PC-9 (cell line): ENCODE data around the gene CACNB4. TPM values are rescaled to one million over a fixed set of nuclear protein-coding genes. Genes with fewer than 3 reads are reported as not detected.

Source experiments
- BruUV-seq: library from RNA; stranded (reverse); fragments of 400-500 nt; replicated peaks from 2 replicates; lab custom pipeline; 2021; lab: Mats Ljungman, UMichigan
- CTCF ChIA-PET: fragments of 300-600 bp; sonication (Branson Sonifier 250); formaldehyde crosslinking; loops from one replicate; lab custom pipeline; 2022; ENCODE audit warnings: antibody characterized with exemption; lab: Charles Lee
- POLR2A ChIA-PET: fragments of 300-600 bp; sonication (Branson Sonifier 250); formaldehyde crosslinking; loops from one replicate; lab custom pipeline; 2022; ENCODE audit warnings: antibody characterized with exemption; ENCODE audit not compliant: unreplicated experiment; lab: Charles Lee
- DNase-seq, 2 experiments: peaks; one replicate each; pipeline versions ENCODE4 v3.0.0 to v3.0.0-alpha.2; 2015 to 2022; ENCODE audit warnings: mixed read lengths in 1 of 2
- H2AFZ ChIP-seq: fragments of 200-600 bp; sonication (generic); 2 replicates; pipeline ENCODE4 v1.8.1; 2017; ENCODE audit warnings: antibody characterized with exemption
- H3F3A ChIP-seq: fragments of 200-600 bp; sonication (generic); 2 replicates; pipeline ENCODE4 v1.8.1; 2017; ENCODE audit warnings: antibody characterized with exemption, mild to moderate bottlenecking, low read depth; ENCODE audit not compliant: insufficient read depth
- H3K27ac ChIP-seq: fragments of 200-600 bp; sonication (generic); 2 replicates; pipeline ENCODE4 v1.6.1; 2016; ENCODE audit warnings: mixed run types
- H3K27me3 ChIP-seq: fragments of 200-600 bp; sonication (generic); 2 replicates; pipeline ENCODE4 v1.6.1; 2016; ENCODE audit warnings: low read depth, mixed run types; ENCODE audit not compliant: insufficient read depth
- H3K36me3 ChIP-seq: fragments of 200-600 bp; sonication (generic); 2 replicates; pipeline ENCODE4 v1.6.1; 2016; ENCODE audit warnings: low read depth, mixed run types
- H3K4me1 ChIP-seq: fragments of 200-600 bp; sonication (generic); replicated peaks from 2 replicates; pipeline ENCODE4 v1.6.1; 2016; ENCODE audit warnings: mixed run types; ENCODE audit not compliant: insufficient read depth
- H3K4me2 ChIP-seq: fragments of 200-600 bp; sonication (generic); 2 replicates; pipeline ENCODE4 v1.6.1; 2017; ENCODE audit warnings: mixed run types
- H3K4me3 ChIP-seq: fragments of 200-600 bp; sonication (generic); 2 replicates; pipeline ENCODE4 v1.6.1; 2016; ENCODE audit warnings: mixed run types
- H3K79me2 ChIP-seq: fragments of 200-600 bp; sonication (generic); 2 replicates; pipeline ENCODE4 v1.6.1; 2017; ENCODE audit warnings: low read depth, mixed run types
- H3K9me2 ChIP-seq: fragments of 200-600 bp; sonication (generic); 2 replicates; pipeline ENCODE4 v1.8.1; 2017; ENCODE audit warnings: mild to moderate bottlenecking; ENCODE audit not compliant: insufficient read depth
- H3K9me3 ChIP-seq: fragments of 200-600 bp; sonication (generic); 2 replicates; pipeline ENCODE4 v1.8.1; 2016; ENCODE audit warnings: low read depth; ENCODE audit not compliant: insufficient read depth
- H4K20me1 ChIP-seq: fragments of 200-600 bp; sonication (generic); 2 replicates; pipeline ENCODE4 v1.8.1; 2017; ENCODE audit not compliant: insufficient read depth
- CTCF ChIP-seq: fragments of 200-600 bp; sonication (generic); conservative IDR thresholded peaks from 2 replicates; pipeline ENCODE4 v1.6.1; 2017; ENCODE audit warnings: mixed run types, antibody characterized with exemption, mild to moderate bottlenecking, moderate library complexity
- EZH2 ChIP-seq: fragments of 200-600 bp; sonication (generic); IDR thresholded peaks from 2 replicates; pipeline ENCODE4 v1.8.0; 2017; ENCODE audit warnings: antibody characterized with exemption, low read depth
- intact Hi-C: fragments of 100-400 bp; cut with micrococcal nuclease; formaldehyde crosslinking; loops from one replicate; pipeline ENCODE4 v1.10.0; 2022; ENCODE audit not compliant: unreplicated experiment
- total RNA-seq: library from RNA; stranded (reverse); gene quantifications from 2 replicates; pipeline ENCODE4 v1.2.3, GENCODE V29; 2021

The CACNB4 gene
- total RNA-seq, 1 experiment from 2014 or later = 0.98 TPM

GRCh38 chr2:152072011-152072410, 26.8 kb downstream of the CACNB4 start:
- Histone ChIP-seq H3K27me3 (no peaks in the 10 kb centered on the region), H3F3A (no peaks in the 10 kb centered on the region), H2AFZ (no peak overlapping the region), H3K4me3 (no peak overlapping the region), H3K79me2 (no peaks in the 10 kb centered on the region), H3K9me2 (no peaks in the 10 kb centered on the region), H3K9me3 (no peaks in the 10 kb centered on the region), H3K4me1 (no peaks in the 10 kb centered on the region), H3K36me3 (no peaks in the 10 kb centered on the region), H3K27ac (no peak overlapping the region), H3K4me2 (no peak overlapping the region), H4K20me1 (no peaks in the 10 kb centered on the region)
- BruUV-seq = no TSS peak
- CTCF ChIA-PET = interaction anchor here (0.6 kb wide), 2 partner anchors 117 to 537 kb away, joined by 4 read pairs; no protein-coding TSS in a partner anchor
- POLR2A ChIA-PET = no interaction called here
- no peak for DNase-seq
- intact Hi-C loops = no loop called here
- no peak for TF ChIP-seq EZH2
- TF ChIP-seq CTCF = no peak

- H3K27me3 ChIP-seq = no peaks in the 10 kb centered on the region
- CTCF ChIA-PET = no interaction called here
- H3K79me2 ChIP-seq = no peaks in the 10 kb centered on the region
- no peaks in the 10 kb centered on the region for H3K9me3 ChIP-seq
- no peaks in the 10 kb centered on the region for H3F3A ChIP-seq
- no peak overlapping the region for H3K4me3 ChIP-seq
- H3K4me1 ChIP-seq = no peaks in the 10 kb centered on the region
- no peak overlapping the region for H3K4me2 ChIP-seq
- no peaks in the 10 kb centered on the region for H3K36me3 ChIP-seq
- no peaks in the 10 kb centered on the region for H3K9me2 ChIP-seq
- intact Hi-C loops = no loop called here
- no TSS peak for BruUV-seq
- TF ChIP-seq EZH2 (no peak), CTCF (no peak)
- POLR2A ChIA-PET = no interaction called here
- DNase-seq = no peak
- H4K20me1 ChIP-seq = no peaks in the 10 kb centered on the region
- H3K27ac ChIP-seq = no peak overlapping the region
- H2AFZ ChIP-seq = no peak overlapping the region
These were observed 27.3 kb downstream of the CACNB4 start for GRCh38 chr2:152071518-152071917.

DNA sequence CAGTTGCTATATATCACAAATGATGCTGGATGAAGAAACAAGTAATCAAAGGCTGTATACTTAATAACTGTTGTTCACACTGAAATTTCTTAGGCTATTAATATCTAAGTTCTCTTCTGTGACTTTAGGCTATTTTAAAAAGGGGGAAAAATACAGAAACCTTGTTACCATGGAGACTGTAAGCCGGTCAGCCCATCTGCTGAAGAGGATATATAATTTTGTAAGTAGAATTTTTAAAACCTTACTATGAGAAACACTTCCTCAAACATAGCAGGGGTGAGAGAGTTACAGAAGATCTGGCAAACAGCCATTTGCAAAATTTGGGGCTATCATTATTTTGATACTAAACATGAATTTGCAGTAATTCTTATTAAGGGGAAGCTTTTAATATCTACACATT, 27.8 kb downstream of the CACNB4 start:
- H3K36me3 ChIP-seq = no peaks in the 10 kb centered on the region
- H4K20me1 ChIP-seq = no peaks in the 10 kb centered on the region
- TF ChIP-seq EZH2 (no peak), CTCF (no peak)
- ChIA-PET CTCF (no interaction called here), POLR2A (no interaction called here)
- DNase-seq = no peak
- intact Hi-C loops = no loop called here
- H3K27ac ChIP-seq = no peak overlapping the region
- no peaks in the 10 kb centered on the region for H3F3A ChIP-seq
- H3K9me2 ChIP-seq = no peaks in the 10 kb centered on the region
- no TSS peak for BruUV-seq
- no peaks in the 10 kb centered on the region for H3K79me2 ChIP-seq
- no peak overlapping the region for H2AFZ ChIP-seq
- H3K4me3 ChIP-seq = no peak overlapping the region
- H3K9me3 ChIP-seq = no peaks in the 10 kb centered on the region
- no peaks in the 10 kb centered on the region for H3K27me3 ChIP-seq
- no peak overlapping the region for H3K4me2 ChIP-seq
- no peaks in the 10 kb centered on the region for H3K4me1 ChIP-seq
